ENCODE measurements around the gene ARMH2.

- no peak for TF ChIP-seq GLIS3 (CRISPR knock-in tag; IDR thresholded peaks at IDR 0.05)
- TF ChIP-seq PATZ1 (CRISPR knock-in tag; IDR thresholded peaks at IDR 0.05; ENCODE audit: borderline replicate concordance): no peak
- TF ChIP-seq ZNF8 (CRISPR knock-in tag; IDR thresholded peaks at IDR 0.05): no peak
- TF ChIP-seq CSRNP3 (CRISPR knock-in tag; IDR thresholded peaks at IDR 0.05): no peak
- TF ChIP-seq RARB (CRISPR knock-in tag; IDR thresholded peaks at IDR 0.05): no peak
- TF ChIP-seq ZFP3 (CRISPR knock-in tag; IDR thresholded peaks at IDR 0.05): no peak
- TF ChIP-seq ZC3H10 (CRISPR knock-in tag; IDR thresholded peaks at IDR 0.05): no peak
These were observed 20.6 kb downstream of the ARMH2 start for GRCh38 chr6:24778121-24778520.

All from SK-N-SH treated with all-trans-retinoic acid at 6 μM for 48 hours (cell line).